Osteoblast (primary cell): ENCODE measurements around the gene SPATA3. TPM values are rescaled to one million over a fixed set of nuclear protein-coding genes. Genes with fewer than 3 reads are reported as not detected.

Source experiments
- DNase-seq: peaks from one replicate; pipeline ENCODE4 v3.0.0; 2011; ENCODE audit warnings: low spot score, mixed read lengths; ENCODE audit not compliant: insufficient read length; ENCODE audit errors: missing footprints
- H2AFZ ChIP-seq: 2 replicates; pipeline ENCODE4 v1.6.0; 2011; ENCODE audit warnings: mild to moderate bottlenecking, low read length
- H3K27ac ChIP-seq: 2 replicates; pipeline ENCODE4 v1.5.1; 2011; ENCODE audit warnings: mild to moderate bottlenecking, low read depth, low read length, moderate library complexity
- H3K27me3 ChIP-seq: 2 replicates; pipeline ENCODE4 v1.6.0; 2012; ENCODE audit warnings: mild to moderate bottlenecking, control low read depth, inconsistent platforms, low read length, moderate library complexity; ENCODE audit not compliant: insufficient read depth
- H3K36me3 ChIP-seq: 2 replicates; pipeline ENCODE4 v1.5.1; 2011; ENCODE audit warnings: mild to moderate bottlenecking, low read length, control low read depth, moderate library complexity; ENCODE audit not compliant: insufficient read depth
- H3K4me1 ChIP-seq: 2 replicates; pipeline ENCODE4 v1.5.1; 2011; ENCODE audit warnings: mild to moderate bottlenecking, low read length, control low read depth, moderate library complexity; ENCODE audit not compliant: insufficient read depth
- H3K4me2 ChIP-seq: 2 replicates; pipeline ENCODE4 v1.6.0; 2011; ENCODE audit warnings: mild to moderate bottlenecking, low read length; ENCODE audit not compliant: insufficient read depth
- H3K4me3 ChIP-seq: fragments of 200-600 bp; sonication (generic); 3 replicates; pipeline ENCODE4 v1.5.1; 2012; ENCODE audit warnings: mild to moderate bottlenecking, low read length, inconsistent platforms; ENCODE audit not compliant: insufficient read depth
- H3K79me2 ChIP-seq: 2 replicates; pipeline ENCODE4 v1.6.0; 2012; ENCODE audit warnings: mild to moderate bottlenecking, low read length, control low read depth, inconsistent platforms; ENCODE audit not compliant: insufficient read depth
- H3K9me3 ChIP-seq: 2 replicates; pipeline ENCODE4 v1.5.1; 2011; ENCODE audit warnings: low read depth, low read length, control low read depth
- H4K20me1 ChIP-seq: 2 replicates; pipeline ENCODE4 v1.6.0; 2012; ENCODE audit warnings: mild to moderate bottlenecking, low read length, control low read depth; ENCODE audit not compliant: insufficient read depth
- CTCF ChIP-seq: IDR thresholded peaks from 2 replicates; pipeline ENCODE4 v1.5.1; 2011; ENCODE audit warnings: mild to moderate bottlenecking, low read depth, low read length, moderate library complexity; ENCODE audit errors: extremely low read depth
- total RNA-seq: library from RNA; depleted of rRNA; stranded (reverse); fragments of >200 nt; gene quantifications from 2 replicates; pipeline ENCODE4 v1.2.3, GENCODE V29; 2012

Gene SPATA3
- total RNA-seq, 1 donor = not detected

GRCh38 chr2:230976671-230977171 lies 19.2 kb upstream of the SPATA3 start:
- TF ChIP-seq CTCF = no peak
- H3K4me1 ChIP-seq = peaks cover 12% of the 10 kb centered on the region
- no peaks in the 10 kb centered on the region for H4K20me1 ChIP-seq
- H2AFZ ChIP-seq = no peak overlapping the region
- no peaks in the 10 kb centered on the region for H3K9me3 ChIP-seq
- H3K27me3 ChIP-seq = peaks cover 5% of the 10 kb centered on the region
- H3K4me3 ChIP-seq = no peak overlapping the region
- H3K79me2 ChIP-seq = no peaks in the 10 kb centered on the region
- DNase-seq = no peak
- no peak overlapping the region for H3K27ac ChIP-seq
- H3K4me2 ChIP-seq = no peak overlapping the region
- no peaks in the 10 kb centered on the region for H3K36me3 ChIP-seq

GRCh38 chr2:230980468-230980867 lies 15.5 kb upstream of the SPATA3 start:
- H3K79me2 ChIP-seq = no peaks in the 10 kb centered on the region

DNA sequence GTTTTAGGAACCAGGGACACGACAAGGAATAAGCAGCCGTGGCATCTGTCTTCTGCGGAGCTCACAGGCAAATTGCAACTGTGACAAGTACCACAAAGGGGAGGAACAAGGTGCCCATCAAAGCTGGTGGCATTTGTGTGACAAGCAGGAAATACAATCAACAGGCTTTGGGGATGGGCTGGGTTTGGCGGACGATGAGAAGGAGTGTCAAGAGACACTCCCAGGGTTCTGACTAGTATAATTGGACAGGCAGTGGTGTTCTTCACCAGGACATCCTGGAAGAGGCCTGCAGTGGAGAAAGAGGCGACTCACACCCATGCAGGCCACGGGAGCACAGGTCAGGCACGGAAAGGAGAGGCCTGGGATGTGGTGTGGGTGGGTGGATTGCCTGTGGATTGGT lies 14.2 kb upstream of the SPATA3 start:
- no peaks in the 10 kb centered on the region for H3K79me2 ChIP-seq
- peaks cover 2% of the 10 kb centered on the region for H3K27me3 ChIP-seq
- no peaks in the 10 kb centered on the region for H3K4me1 ChIP-seq
- H3K27ac ChIP-seq = no peak overlapping the region
- no peaks in the 10 kb centered on the region for H3K36me3 ChIP-seq
- no peaks in the 10 kb centered on the region for H4K20me1 ChIP-seq
- H2AFZ ChIP-seq = no peak overlapping the region
- no peak overlapping the region for H3K4me3 ChIP-seq
- H3K4me2 ChIP-seq = no peak overlapping the region
- TF ChIP-seq CTCF = no peak
- DNase-seq = no peak
- H3K9me3 ChIP-seq = no peaks in the 10 kb centered on the region

More at GRCh38 chr2:230980468-230980867, 15.5 kb upstream of the SPATA3 start:
- Histone ChIP-seq H4K20me1 (no peaks in the 10 kb centered on the region), H3K27ac (no peak overlapping the region), H3K4me1 (no peaks in the 10 kb centered on the region), H3K4me3 (no peak overlapping the region), H3K27me3 (peaks cover 5% of the 10 kb centered on the region), H3K9me3 (no peaks in the 10 kb centered on the region), H2AFZ (no peak overlapping the region), H3K36me3 (no peaks in the 10 kb centered on the region), H3K4me2 (no peak overlapping the region)
- no peak for TF ChIP-seq CTCF
- DNase-seq = no peak

GRCh38 chr2:230982126-230982525 lies 13.8 kb upstream of the SPATA3 start:
- H2AFZ ChIP-seq = no peak overlapping the region
- no peak for TF ChIP-seq CTCF
- no peak overlapping the region for H3K4me2 ChIP-seq
- no peaks in the 10 kb centered on the region for H3K27me3 ChIP-seq
- no peaks in the 10 kb centered on the region for H4K20me1 ChIP-seq
- H3K4me3 ChIP-seq = no peak overlapping the region
- H3K27ac ChIP-seq = no peak overlapping the region
- no peak for DNase-seq
- peaks cover 4% of the 10 kb centered on the region for H3K4me1 ChIP-seq
- H3K36me3 ChIP-seq = no peaks in the 10 kb centered on the region
- no peaks in the 10 kb centered on the region for H3K9me3 ChIP-seq
- H3K79me2 ChIP-seq = no peaks in the 10 kb centered on the region
